ENCODE measurements around the gene PLD4.

GRCh38 chr14:104979758-104980610, 55.3 kb downstream of the PLD4 start:
- TF ChIP-seq CTCF (IDR thresholded peaks at IDR 0.05) (no peak), SMAD4 (CRISPR knock-in tag; IDR thresholded peaks at IDR 0.05) (no peak)

Measured in WTC11 (cell line).